A673 (cell line): Measurements from ENCODE around the gene HPSE2. TPM values are rescaled to one million over a fixed set of nuclear protein-coding genes. Genes with fewer than 3 reads are reported as not detected.
A peak's percentile ranks its signal among the peaks of the same experiment; 100 is the strongest.

Experiments
- BruUV-seq: library from RNA; stranded (reverse); fragments of 400-500 nt; replicated peaks from 2 replicates; lab custom pipeline; 2021; lab: Mats Ljungman, UMichigan
- CTCF ChIA-PET: fragments of 300-600 bp; sonication (Branson Sonifier 250); formaldehyde crosslinking; loops from one replicate; lab custom pipeline; 2022; ENCODE audit warnings: antibody characterized with exemption; lab: Charles Lee
- POLR2A ChIA-PET: fragments of 300-600 bp; sonication (Branson Sonifier 250); formaldehyde crosslinking; loops from one replicate; lab custom pipeline; 2022; ENCODE audit warnings: antibody characterized with exemption; ENCODE audit not compliant: low non-redundant PET; lab: Charles Lee
- DNase-seq: peaks from one replicate; pipeline ENCODE4 v3.0.0-alpha.2; 2015; ENCODE audit warnings: low spot score
- H3K27ac ChIP-seq: fragments of 200-600 bp; sonication (generic); 2 replicates; pipeline ENCODE4 v1.5.1; 2016; ENCODE audit warnings: mixed run types, low read depth, mild to moderate bottlenecking, mixed read lengths, antibody characterized with exemption, low read length; ENCODE audit not compliant: poor library complexity, severe bottlenecking
- H3K27me3 ChIP-seq: fragments of 200-600 bp; sonication (generic); replicated peaks from 2 replicates; pipeline ENCODE4 v1.6.1; 2017; ENCODE audit warnings: mixed run types, low read depth, mild to moderate bottlenecking, mixed read lengths, antibody characterized with exemption, low read length; ENCODE audit not compliant: insufficient read depth, poor library complexity
- H3K36me3 ChIP-seq: fragments of 200-600 bp; sonication (generic); 2 replicates; pipeline ENCODE4 v1.6.1; 2016; ENCODE audit warnings: mixed run types, mild to moderate bottlenecking, mixed read lengths, antibody characterized with exemption, low read length; ENCODE audit not compliant: insufficient read depth, poor library complexity, severe bottlenecking
- H3K4me1 ChIP-seq: fragments of 200-600 bp; sonication (generic); 2 replicates; pipeline ENCODE4 v1.6.1; 2017; ENCODE audit warnings: mixed run types, mild to moderate bottlenecking, mixed read lengths, antibody characterized with exemption, low read length; ENCODE audit not compliant: insufficient read depth, poor library complexity, severe bottlenecking
- H3K4me3 ChIP-seq: fragments of 200-600 bp; sonication (generic); 2 replicates; pipeline ENCODE4 v1.5.1; 2016; ENCODE audit warnings: low read depth, mixed run types, mild to moderate bottlenecking, mixed read lengths, low read length; ENCODE audit not compliant: poor library complexity, severe bottlenecking
- H3K9me3 ChIP-seq: fragments of 200-600 bp; sonication (generic); 2 replicates; pipeline ENCODE4 v1.6.1; 2016; ENCODE audit warnings: mixed run types, low read depth, mild to moderate bottlenecking, mixed read lengths, antibody characterized with exemption, low read length; ENCODE audit not compliant: poor library complexity, severe bottlenecking
- CTCF ChIP-seq: fragments of 300-800, 200-600 bp; sonication (generic); conservative IDR thresholded peaks from 2 replicates; pipeline ENCODE4 v1.5.1; 2017; ENCODE audit warnings: low read depth, mild to moderate bottlenecking, antibody characterized with exemption, low read length, moderate library complexity, mixed read lengths
- EZH2 ChIP-seq: fragments of 200-600 bp; sonication (generic); IDR thresholded peaks from 2 replicates; pipeline ENCODE4 v1.6.1; 2017; ENCODE audit warnings: borderline replicate concordance, low read depth, mild to moderate bottlenecking, mixed read lengths, antibody characterized with exemption, low read length; ENCODE audit not compliant: poor library complexity, severe bottlenecking
- intact Hi-C: fragments of 100-400 bp; cut with micrococcal nuclease; formaldehyde crosslinking; loops from one replicate; pipeline ENCODE4 v1.10.0; 2022; ENCODE audit not compliant: unreplicated experiment
- total RNA-seq: library from RNA; stranded (reverse); gene quantifications from 2 replicates; pipeline ENCODE4 v1.2.3, GENCODE V29; 2021

HPSE2 gene
- total RNA-seq, 1 experiment from 2014 or later: not detected

DNA sequence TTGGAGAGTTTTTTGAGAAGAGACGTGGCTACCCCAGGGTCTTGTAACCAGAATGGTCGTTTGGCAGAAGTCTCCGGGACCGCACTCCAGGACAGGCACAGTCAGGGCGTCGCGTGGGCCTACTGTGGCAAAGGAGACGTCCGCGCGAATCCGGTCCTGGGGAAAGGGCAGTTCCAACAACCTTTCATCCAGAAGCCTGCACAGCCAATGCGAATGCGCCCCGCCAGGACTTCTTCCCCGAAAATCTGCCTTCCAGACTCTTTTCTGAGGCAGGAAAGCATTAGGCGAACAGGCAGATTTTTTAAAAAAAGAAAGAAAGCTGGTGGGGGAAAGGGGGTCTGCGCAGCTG, 2.0 kb downstream of the HPSE2 start:
- Histone ChIP-seq H3K4me3 (peak overlapping the region; percentile 26), H3K27me3 (peaks cover 98% of the 10 kb centered on the region), H3K9me3 (no peaks in the 10 kb centered on the region), H3K27ac (no peak overlapping the region), H3K36me3 (no peaks in the 10 kb centered on the region), H3K4me1 (peaks cover 8% of the 10 kb centered on the region)
- POLR2A ChIA-PET: no interaction called here
- intact Hi-C loops: no loop called here
- TF ChIP-seq CTCF (no peak), EZH2 (peak; percentile 65)
- no TSS peak for BruUV-seq
- DNase-seq: no peak
- CTCF ChIA-PET: no interaction called here

DNA sequence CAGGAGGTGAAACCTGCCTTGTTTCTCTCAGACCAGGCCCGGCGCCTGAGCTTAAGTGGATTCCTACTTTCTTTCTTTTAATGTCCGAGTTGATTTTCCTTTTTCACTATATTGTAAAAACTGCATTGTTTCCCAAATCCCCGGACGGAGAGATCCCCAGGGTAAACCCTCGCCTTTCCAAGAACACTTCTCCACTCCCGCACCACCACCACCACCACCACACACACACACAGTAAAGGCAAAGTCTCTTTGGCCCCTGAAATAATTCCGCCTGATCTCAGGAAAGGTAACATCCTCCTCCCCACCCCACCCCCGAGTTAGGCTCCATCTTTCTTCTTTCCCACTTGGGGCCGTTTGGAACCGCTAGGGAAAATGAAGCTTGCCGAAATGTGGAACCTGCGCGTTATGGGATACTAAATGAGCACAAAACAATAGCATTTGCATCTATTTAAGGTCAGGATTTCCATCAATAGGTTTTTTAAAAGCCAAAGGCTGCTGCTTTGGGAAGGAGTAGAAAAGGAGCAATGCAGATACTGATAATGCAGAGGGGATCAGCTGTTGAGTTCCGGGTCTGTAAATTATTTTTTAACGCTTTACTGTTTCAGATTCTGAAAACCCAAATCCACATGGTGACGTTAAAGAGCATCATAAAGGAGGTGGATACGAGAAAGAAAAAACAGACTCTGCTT, 2.5 kb downstream of the HPSE2 start:
- CTCF ChIA-PET: interaction anchor here (1.0 kb wide), 1 partner anchor 13 kb away, joined by 3 read pairs; no protein-coding TSS in a partner anchor
- H3K4me1 ChIP-seq: peaks cover 8% of the 10 kb centered on the region
- no TSS peak for BruUV-seq

DNA sequence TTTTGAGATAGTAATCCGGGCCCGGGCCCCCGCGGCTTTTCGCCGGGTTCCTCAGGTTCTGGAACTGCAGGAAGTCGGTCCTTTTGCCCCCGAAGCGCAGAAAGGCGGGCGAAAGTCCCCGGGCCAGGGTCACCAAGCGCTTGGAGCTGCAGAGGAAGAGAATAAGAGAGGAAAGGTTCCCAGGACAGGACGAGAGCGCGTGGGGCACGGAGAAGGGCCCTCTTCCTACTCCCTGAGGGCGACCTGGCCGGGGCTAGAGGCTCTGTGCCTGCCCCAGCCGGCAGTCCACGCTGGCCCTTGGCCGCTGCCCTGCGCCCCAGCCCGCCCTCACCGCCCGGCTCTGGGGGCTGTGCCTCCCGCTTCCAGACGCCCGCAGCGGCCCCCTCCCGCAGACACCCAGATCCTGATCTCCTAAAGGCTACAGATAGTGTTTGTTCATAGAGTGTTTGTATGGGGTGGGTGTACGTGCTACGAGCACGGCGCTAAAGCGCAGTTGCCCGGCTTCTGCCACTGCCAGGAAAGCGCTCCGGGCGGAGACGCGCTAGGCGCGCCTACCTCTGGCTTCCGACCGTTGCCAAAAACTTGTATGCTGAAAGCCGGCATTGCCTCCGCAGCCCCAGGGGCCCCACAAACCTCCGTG, 3.2 kb downstream of the HPSE2 start:
- no peaks in the 10 kb centered on the region for H3K9me3 ChIP-seq
- peaks cover 96% of the 10 kb centered on the region for H3K27me3 ChIP-seq
- no peaks in the 10 kb centered on the region for H3K36me3 ChIP-seq
- no peak overlapping the region for H3K27ac ChIP-seq
- H3K4me1 ChIP-seq: peaks cover 8% of the 10 kb centered on the region
- TF ChIP-seq EZH2 (no peak), CTCF (no peak)
- ChIA-PET POLR2A (no interaction called here), CTCF (interaction anchor here (1.0 kb wide), 1 partner anchor 14 kb away, joined by 3 read pairs; no protein-coding TSS in a partner anchor)
- H3K4me3 ChIP-seq: no peak overlapping the region
- intact Hi-C loops: no loop called here
- peak; percentile 15 for DNase-seq
- no TSS peak for BruUV-seq

More for the DNA sequence above, 2.5 kb downstream of the HPSE2 start:
- Histone ChIP-seq H3K27ac (no peak overlapping the region), H3K9me3 (no peaks in the 10 kb centered on the region), H3K4me3 (no peak overlapping the region), H3K36me3 (no peaks in the 10 kb centered on the region), H3K27me3 (peaks cover 99% of the 10 kb centered on the region)
- intact Hi-C loops: no loop called here
- DNase-seq: no peak
- TF ChIP-seq EZH2 (no peak), CTCF (no peak)
- POLR2A ChIA-PET: no interaction called here
